Fibroblast of lung (primary cell): ENCODE measurements around the gene CC2D2A. TPM values are rescaled to one million over a fixed set of nuclear protein-coding genes. Genes with fewer than 3 reads are reported as not detected.

Source experiments
- DNase-seq, 2 donors: peaks; one replicate each; pipeline versions ENCODE4 v3.0.0 to v3.0.0-alpha.2; 2010; ENCODE audit warnings: low read depth in 2 of 2
- H2AFZ ChIP-seq: 2 replicates; pipeline ENCODE4 v1.5.1; 2012; ENCODE audit warnings: low read length, control low read depth, inconsistent platforms
- H3K27ac ChIP-seq: 2 replicates; pipeline ENCODE4 v1.5.1; 2011; ENCODE audit warnings: low read length, control low read depth; ENCODE audit not compliant: insufficient read depth
- H3K27me3 ChIP-seq: 2 replicates; pipeline ENCODE4 v1.5.1; 2011; ENCODE audit warnings: mild to moderate bottlenecking, low read length; ENCODE audit not compliant: control insufficient read depth, insufficient read depth
- H3K36me3 ChIP-seq: 2 replicates; pipeline ENCODE4 v1.5.1; 2011; ENCODE audit warnings: low read length; ENCODE audit not compliant: control insufficient read depth, insufficient read depth
- H3K4me1 ChIP-seq: 2 replicates; pipeline ENCODE4 v1.5.1; 2011; ENCODE audit warnings: low read length; ENCODE audit not compliant: control insufficient read depth, insufficient read depth; ENCODE audit errors: extremely low read depth
- H3K4me2 ChIP-seq: 2 replicates; pipeline ENCODE4 v1.5.1; 2011; ENCODE audit warnings: low read length, control low read depth; ENCODE audit not compliant: insufficient read depth; ENCODE audit errors: extremely low read depth
- H3K4me3 ChIP-seq, 4 experiments: fragments of 200-600 bp in 1 of 4; sonication (generic) in 1 of 4; replicated peaks in 1 of 4; 2 replicates each; pipeline ENCODE4 v1.5.1; 2011 to 2016; ENCODE audit warnings: low read length in 4 of 4, low read depth in 3 of 4, mild to moderate bottlenecking in 3 of 4, control low read depth in 2 of 4, inconsistent platforms in 1 of 4, mixed read lengths in 1 of 4; ENCODE audit not compliant: insufficient read depth in 1 of 4; ENCODE audit errors: control extremely low read depth in 1 of 4
- H3K79me2 ChIP-seq: 2 replicates; pipeline ENCODE4 v1.5.1; 2012; ENCODE audit warnings: mild to moderate bottlenecking, low read length, inconsistent platforms; ENCODE audit not compliant: control insufficient read depth, insufficient read depth
- H3K9ac ChIP-seq: 2 replicates; pipeline ENCODE4 v1.5.1; 2011; ENCODE audit warnings: mild to moderate bottlenecking, low read length, control low read depth; ENCODE audit not compliant: insufficient read depth
- H3K9me3 ChIP-seq: 2 replicates; pipeline ENCODE4 v1.5.1; 2012; ENCODE audit warnings: low read depth, low read length; ENCODE audit not compliant: control insufficient read depth, insufficient read depth
- H4K20me1 ChIP-seq: 2 replicates; pipeline ENCODE4 v1.5.1; 2011; ENCODE audit warnings: low read length; ENCODE audit not compliant: control insufficient read depth, insufficient read depth; ENCODE audit errors: extremely low read depth
- EZH2 ChIP-seq: IDR thresholded peaks from 2 replicates; pipeline ENCODE4 v1.5.1; 2012; ENCODE audit warnings: low read length, control low read depth, mild to moderate bottlenecking; ENCODE audit errors: missing control alignments
- polyA plus RNA-seq, 2 donors: library from polyadenylated mRNA; depleted of rRNA in 1 of 2; stranded (reverse) in 1 of 2; unstranded in 1 of 2; fragments of >200 nt; gene quantifications; 2 replicates each; pipeline ENCODE4 v1.2.1, GENCODE V29; 2011 to 2012; ENCODE audit warnings: missing spikeins in 1 of 2
- total RNA-seq: library from RNA; depleted of rRNA; stranded (reverse); fragments of >200 nt; gene quantifications from 2 replicates; pipeline ENCODE4 v1.2.1, GENCODE V29; 2014
- TF ChIP-seq, protein P1 (sequence below), 2 donors: IDR thresholded peaks in 1 of 2; conservative IDR thresholded peaks in 1 of 2; 1 replicate in 1 of 2; 2 replicates in 1 of 2; pipeline ENCODE4 v1.5.1; 2011 to 2012; ENCODE audit warnings: low read length in 2 of 2, control low read depth in 1 of 2, inconsistent platforms in 1 of 2, low read depth in 1 of 2, mild to moderate bottlenecking in 1 of 2

Gene CC2D2A
- total and polyA plus RNA-seq, 2 donors (not counting 1 experiment from before 2014, with no cell fraction given), result 30.9 to 41.6 TPM

DNA sequence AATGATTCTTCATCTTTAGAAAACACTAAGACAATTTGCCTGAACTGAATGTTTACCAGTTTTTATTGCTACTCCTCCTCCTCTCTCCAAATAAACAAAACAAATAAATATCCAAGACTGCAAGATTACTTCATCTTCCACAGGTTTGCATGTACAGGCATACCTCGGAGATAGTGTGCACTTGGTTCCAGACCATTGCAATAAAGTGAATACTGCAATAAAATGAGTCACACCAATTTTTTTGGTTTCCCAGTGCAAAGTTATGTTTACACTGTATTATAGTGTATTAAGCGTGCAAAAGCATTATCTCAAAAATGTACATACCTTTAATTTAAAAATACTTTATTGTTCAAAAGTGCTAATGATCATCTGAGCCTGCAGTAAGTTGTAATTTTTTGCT, 132.2 kb downstream of the CC2D2A start:
- no peaks in the 10 kb centered on the region for H3K27me3 ChIP-seq
- no peak overlapping the region for H3K27ac ChIP-seq
- TF ChIP-seq EZH2, result no peak
- TF ChIP-seq, protein P1, sequence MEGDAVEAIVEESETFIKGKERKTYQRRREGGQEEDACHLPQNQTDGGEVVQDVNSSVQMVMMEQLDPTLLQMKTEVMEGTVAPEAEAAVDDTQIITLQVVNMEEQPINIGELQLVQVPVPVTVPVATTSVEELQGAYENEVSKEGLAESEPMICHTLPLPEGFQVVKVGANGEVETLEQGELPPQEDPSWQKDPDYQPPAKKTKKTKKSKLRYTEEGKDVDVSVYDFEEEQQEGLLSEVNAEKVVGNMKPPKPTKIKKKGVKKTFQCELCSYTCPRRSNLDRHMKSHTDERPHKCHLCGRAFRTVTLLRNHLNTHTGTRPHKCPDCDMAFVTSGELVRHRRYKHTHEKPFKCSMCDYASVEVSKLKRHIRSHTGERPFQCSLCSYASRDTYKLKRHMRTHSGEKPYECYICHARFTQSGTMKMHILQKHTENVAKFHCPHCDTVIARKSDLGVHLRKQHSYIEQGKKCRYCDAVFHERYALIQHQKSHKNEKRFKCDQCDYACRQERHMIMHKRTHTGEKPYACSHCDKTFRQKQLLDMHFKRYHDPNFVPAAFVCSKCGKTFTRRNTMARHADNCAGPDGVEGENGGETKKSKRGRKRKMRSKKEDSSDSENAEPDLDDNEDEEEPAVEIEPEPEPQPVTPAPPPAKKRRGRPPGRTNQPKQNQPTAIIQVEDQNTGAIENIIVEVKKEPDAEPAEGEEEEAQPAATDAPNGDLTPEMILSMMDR (conservative IDR thresholded peaks at IDR 0.05 in 1 of 2, IDR thresholded peaks at IDR 0.05 in 1 of 2; ENCODE audit: low read depth in 1 of 2, low read length in 2 of 2), result no peak
- H3K9ac ChIP-seq, result no peak overlapping the region
- no peak overlapping the region for H3K4me3 ChIP-seq
- H4K20me1 ChIP-seq, result no peaks in the 10 kb centered on the region
- H2AFZ ChIP-seq, result no peak overlapping the region
- H3K36me3 ChIP-seq, result peaks cover 3% of the 10 kb centered on the region
- H3K79me2 ChIP-seq, result no peaks in the 10 kb centered on the region
- no peak for DNase-seq
- H3K9me3 ChIP-seq, result no peaks in the 10 kb centered on the region
- no peak overlapping the region for H3K4me2 ChIP-seq
- H3K4me1 ChIP-seq, result no peaks in the 10 kb centered on the region

DNA sequence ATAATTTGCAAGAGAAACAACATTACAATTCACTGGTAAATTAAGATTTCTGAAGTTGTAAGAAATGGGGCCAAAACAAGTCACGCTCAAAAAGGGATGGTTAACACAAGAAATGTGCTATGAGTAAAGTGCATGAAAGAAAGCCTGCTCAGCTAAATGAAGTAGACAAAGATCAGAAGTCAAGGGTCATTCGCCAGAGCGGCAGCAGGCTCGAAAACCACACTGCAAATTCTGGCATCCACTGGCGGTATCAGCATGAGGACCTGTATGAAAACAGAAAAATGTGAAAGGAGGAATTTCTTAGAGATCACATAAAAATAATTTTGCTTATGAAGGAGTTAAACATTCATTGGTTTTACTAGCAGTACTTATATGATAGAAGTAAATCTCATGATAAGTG, 135.9 kb downstream of the CC2D2A start:
- Histone ChIP-seq H3K36me3 (peaks cover 3% of the 10 kb centered on the region), H3K4me1 (no peaks in the 10 kb centered on the region), H4K20me1 (no peaks in the 10 kb centered on the region), H3K4me2 (no peak overlapping the region), H3K27ac (no peak overlapping the region), H3K27me3 (no peaks in the 10 kb centered on the region), H3K4me3 (no peak overlapping the region), H3K9me3 (no peaks in the 10 kb centered on the region), H2AFZ (no peak overlapping the region), H3K79me2 (no peaks in the 10 kb centered on the region), H3K9ac (no peak overlapping the region)
- DNase-seq, result no peak
- TF ChIP-seq, protein P1 (conservative IDR thresholded peaks at IDR 0.05 in 1 of 2, IDR thresholded peaks at IDR 0.05 in 1 of 2; ENCODE audit: low read depth in 1 of 2, low read length in 2 of 2), result no peak
- no peak for TF ChIP-seq EZH2

DNA sequence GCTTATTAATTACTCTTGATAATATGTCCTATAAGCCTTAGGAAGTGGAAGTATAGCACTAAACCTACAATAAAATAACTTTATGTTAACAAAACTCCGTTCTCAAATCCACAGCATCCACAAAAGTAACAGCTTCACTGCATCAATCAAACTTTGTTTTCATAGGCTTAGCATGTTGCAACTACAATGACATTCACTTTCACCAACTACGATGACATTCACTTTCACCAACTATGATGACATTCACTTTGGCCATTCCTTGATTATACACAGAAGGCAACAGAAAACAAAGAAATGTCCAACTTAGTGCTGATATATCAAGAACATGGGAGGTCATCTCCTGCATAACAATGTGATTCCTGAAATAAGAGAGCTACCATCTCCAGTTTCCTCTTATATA, 141.2 kb downstream of the CC2D2A start:
- no peak overlapping the region for H3K9ac ChIP-seq
- no peak overlapping the region for H3K4me3 ChIP-seq
- H3K27ac ChIP-seq, result no peak overlapping the region
- H3K79me2 ChIP-seq, result no peaks in the 10 kb centered on the region
- no peaks in the 10 kb centered on the region for H4K20me1 ChIP-seq
- H3K27me3 ChIP-seq, result no peaks in the 10 kb centered on the region
- H3K9me3 ChIP-seq, result no peaks in the 10 kb centered on the region
- no peak for TF ChIP-seq EZH2
- TF ChIP-seq, protein P1 (conservative IDR thresholded peaks at IDR 0.05 in 1 of 2, IDR thresholded peaks at IDR 0.05 in 1 of 2; ENCODE audit: low read depth in 1 of 2, low read length in 2 of 2), result no peak
- H3K4me2 ChIP-seq, result no peak overlapping the region
- no peaks in the 10 kb centered on the region for H3K4me1 ChIP-seq
- no peak for DNase-seq
- no peak overlapping the region for H2AFZ ChIP-seq
- peaks cover 2% of the 10 kb centered on the region for H3K36me3 ChIP-seq
